C4-2B (cell line): ENCODE data around the gene DOK1.

ENCODE experiments used
- H3K27ac ChIP-seq: fragments of 450-650 bp; 2 replicates; pipeline ENCODE4 v1.5.1; 2017
- ZFX ChIP-seq: fragments of 450-650 bp; IDR thresholded peaks from 2 replicates; pipeline ENCODE4 v1.6.1; 2017
- TF ChIP-seq, protein P1 (sequence below): fragments of 450-650 bp; conservative IDR thresholded peaks from 2 replicates; pipeline ENCODE4 v1.5.1; 2017; ENCODE audit warnings: mild to moderate bottlenecking

DOK1 gene

DNA sequence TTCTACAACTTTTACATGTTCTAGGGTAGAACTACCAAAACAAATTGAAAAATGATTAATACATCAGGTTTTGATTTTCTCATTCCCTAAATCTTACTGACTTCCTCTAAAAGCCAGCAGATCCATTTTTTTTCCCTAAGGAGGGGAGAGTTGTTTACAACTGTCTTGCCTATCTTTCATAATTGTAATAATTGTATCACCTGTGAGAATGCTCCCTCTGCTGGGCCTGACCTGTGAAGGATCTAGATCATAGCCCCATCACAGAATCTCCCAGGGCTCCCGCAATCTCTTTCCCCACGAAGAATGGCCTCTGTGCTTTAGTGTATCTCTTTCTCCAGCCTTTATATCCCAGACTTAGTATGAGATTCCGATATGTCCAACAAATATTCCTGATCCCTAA lies 9.9 kb upstream of the DOK1 start:
- H3K27ac ChIP-seq: no peak overlapping the region
- TF ChIP-seq, protein P1, sequence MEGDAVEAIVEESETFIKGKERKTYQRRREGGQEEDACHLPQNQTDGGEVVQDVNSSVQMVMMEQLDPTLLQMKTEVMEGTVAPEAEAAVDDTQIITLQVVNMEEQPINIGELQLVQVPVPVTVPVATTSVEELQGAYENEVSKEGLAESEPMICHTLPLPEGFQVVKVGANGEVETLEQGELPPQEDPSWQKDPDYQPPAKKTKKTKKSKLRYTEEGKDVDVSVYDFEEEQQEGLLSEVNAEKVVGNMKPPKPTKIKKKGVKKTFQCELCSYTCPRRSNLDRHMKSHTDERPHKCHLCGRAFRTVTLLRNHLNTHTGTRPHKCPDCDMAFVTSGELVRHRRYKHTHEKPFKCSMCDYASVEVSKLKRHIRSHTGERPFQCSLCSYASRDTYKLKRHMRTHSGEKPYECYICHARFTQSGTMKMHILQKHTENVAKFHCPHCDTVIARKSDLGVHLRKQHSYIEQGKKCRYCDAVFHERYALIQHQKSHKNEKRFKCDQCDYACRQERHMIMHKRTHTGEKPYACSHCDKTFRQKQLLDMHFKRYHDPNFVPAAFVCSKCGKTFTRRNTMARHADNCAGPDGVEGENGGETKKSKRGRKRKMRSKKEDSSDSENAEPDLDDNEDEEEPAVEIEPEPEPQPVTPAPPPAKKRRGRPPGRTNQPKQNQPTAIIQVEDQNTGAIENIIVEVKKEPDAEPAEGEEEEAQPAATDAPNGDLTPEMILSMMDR: peak; percentile 30
- TF ChIP-seq ZFX: no peak

DNA sequence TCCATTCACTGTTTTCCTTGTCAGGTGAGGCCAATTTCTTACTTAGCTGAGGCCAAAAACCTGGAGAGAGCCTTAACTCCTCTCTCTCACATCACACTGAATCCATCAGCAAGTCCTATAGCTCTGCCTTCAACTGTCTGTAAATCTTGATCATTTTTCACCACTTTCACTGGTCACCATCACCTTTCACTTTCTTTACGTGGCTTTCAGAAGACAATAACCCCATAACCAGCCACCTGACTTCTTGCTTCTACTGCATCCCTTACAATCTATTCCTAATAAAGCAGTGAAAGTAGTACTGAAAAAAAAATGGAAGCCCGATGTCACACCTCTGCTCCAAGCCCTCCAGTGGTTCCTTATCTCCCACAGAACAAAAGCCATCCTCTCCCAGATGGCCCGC lies 8.5 kb upstream of the DOK1 start:
- TF ChIP-seq ZFX: no peak
- TF ChIP-seq, protein P1: no peak
- H3K27ac ChIP-seq: no peak overlapping the region

DNA sequence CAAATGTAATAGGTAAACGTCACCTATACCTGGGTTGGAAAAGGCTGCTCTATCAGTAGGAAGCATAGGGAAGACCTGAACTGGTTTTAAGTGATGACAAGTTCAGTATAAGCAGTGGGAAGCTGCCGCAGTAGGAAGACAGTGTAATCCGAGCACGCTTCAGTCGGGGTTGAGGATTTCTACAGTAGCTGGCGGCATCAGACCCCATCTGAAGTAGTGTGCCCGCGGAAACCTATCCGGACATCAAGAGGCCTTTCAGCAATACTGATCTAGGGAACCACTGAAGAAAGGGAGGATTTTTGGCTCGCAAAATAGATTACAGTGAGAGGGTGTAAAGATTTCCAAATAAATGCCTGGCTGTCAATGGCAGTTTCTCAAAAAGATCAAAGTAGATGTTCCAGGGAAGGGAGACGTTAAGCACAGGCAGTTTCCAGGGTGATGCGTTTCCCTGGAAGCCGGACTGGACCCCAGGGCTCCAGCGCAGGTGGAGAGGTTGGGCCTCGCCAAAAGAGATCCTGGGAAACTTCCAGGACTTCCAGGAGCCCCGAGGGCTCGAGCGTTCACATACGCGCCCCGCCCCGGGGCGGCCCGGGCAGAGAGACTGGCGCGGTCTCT lies 6.1 kb upstream of the DOK1 start:
- peak overlapping the region; percentile 80 for H3K27ac ChIP-seq
- TF ChIP-seq ZFX: no peak
- TF ChIP-seq, protein P1: no peak

DNA sequence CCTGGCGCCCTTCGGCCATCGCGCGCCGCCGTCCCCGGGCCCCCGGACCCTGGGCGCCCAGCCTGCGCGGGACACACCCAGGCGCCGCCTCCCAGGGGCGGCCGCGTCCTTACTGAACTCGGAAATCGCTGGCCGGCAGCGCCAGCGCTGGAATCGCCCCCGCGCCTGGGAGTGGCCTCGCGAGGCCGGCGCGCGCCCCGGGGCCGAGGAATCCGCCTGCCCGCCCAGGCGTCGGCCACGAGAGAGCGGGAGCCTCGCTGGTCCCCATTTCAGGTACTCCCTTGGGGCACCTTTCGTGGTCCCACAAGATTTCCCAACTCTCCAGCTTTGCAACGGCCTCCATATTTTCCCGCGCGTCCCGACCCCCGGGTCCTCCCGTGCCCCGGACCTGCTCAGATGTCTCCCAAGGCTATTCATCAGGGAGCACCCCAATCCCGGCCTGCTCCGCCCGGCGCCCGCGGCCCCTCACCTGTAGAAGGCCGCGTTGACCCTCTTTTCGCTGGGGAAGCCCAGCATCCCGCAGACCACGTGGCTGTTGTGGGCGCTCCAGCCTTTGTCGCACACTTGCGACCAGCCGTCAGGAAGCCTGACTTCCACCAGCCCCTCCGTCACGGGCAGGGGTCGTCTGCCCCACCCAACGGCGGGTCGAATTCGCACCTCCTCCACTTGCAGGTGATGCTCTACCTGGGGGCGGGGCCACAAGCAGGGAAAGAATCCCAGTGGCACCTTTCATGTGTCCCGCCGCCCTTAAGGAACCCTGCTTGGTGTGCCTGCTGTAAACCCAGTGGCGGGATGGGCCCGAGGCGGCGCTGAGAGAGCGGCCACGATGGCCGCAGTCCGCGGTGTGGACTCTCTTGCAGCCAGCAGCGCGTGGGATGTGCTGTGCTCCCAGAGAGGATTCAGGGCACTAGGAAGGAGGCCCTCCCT lies 5.4 kb upstream of the DOK1 start:
- peak overlapping the region; percentile 80 for H3K27ac ChIP-seq
- TF ChIP-seq, protein P1: no peak
- TF ChIP-seq ZFX: peak; percentile 26; the same call in 1 of the 2 replicates

- no peak for TF ChIP-seq ZFX
- TF ChIP-seq, protein P1: no peak
- H3K27ac ChIP-seq: peak overlapping the region; percentile 80; the same call in 1 of the 2 replicates
Measured at GRCh38 chr2:74550231-74550630, 4.3 kb upstream of the DOK1 start.

DNA sequence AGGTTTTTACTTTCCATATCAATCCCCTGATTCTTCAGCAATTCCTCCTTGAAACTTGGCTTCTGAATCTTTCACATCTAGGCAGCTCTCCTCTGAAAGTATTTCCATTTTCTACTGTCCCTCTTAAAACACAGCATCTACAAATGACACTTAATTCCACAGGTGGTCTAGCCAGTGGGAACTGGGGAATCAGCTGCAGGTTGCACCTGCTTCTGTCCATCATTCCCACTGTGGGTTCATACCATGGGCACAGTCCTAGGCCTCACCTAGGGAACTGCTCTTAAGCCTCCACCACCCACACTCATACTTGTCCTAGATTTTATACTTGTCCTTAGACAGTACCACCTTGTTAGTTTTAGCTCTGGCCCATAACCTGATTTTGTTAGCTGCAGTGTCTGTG lies 3.0 kb upstream of the DOK1 start:
- TF ChIP-seq, protein P1: no peak
- no peak for TF ChIP-seq ZFX
- no peak overlapping the region for H3K27ac ChIP-seq
